Activated naive CD8-positive, alpha-beta T cell treated with anti-CD3 and anti-CD28 coated beads for 36 hours (primary cell): Measurements from ENCODE around the gene MYO7A. TPM values are rescaled to one million over a fixed set of nuclear protein-coding genes. Genes with fewer than 3 reads are reported as not detected.
"Not testable (repeated sequence)": the region's sequence is repeated elsewhere in the genome, so short reads cannot be mapped to it uniquely, and the experiment has no call there.

Experiments
- DNase-seq: peaks from one replicate; pipeline ENCODE4 v3.0.0; 2021
- H3K27ac Mint-ChIP-seq: one replicate; pipeline ENCODE4 v1.8.0; 2022; ENCODE audit warnings: mild to moderate bottlenecking, moderate library complexity, mixed read lengths
- H3K27me3 Mint-ChIP-seq: one replicate; pipeline ENCODE4 v1.8.0; 2022; ENCODE audit warnings: mild to moderate bottlenecking, mixed read lengths
- H3K36me3 Mint-ChIP-seq: one replicate; pipeline ENCODE4 v1.8.0; 2021; ENCODE audit warnings: mild to moderate bottlenecking, mixed read lengths
- H3K4me1 Mint-ChIP-seq: one replicate; pipeline ENCODE4 v1.8.0; 2021; ENCODE audit warnings: mixed read lengths
- H3K4me3 Mint-ChIP-seq: one replicate; pipeline ENCODE4 v1.8.0; 2022; ENCODE audit warnings: mild to moderate bottlenecking, moderate library complexity, mixed read lengths
- H3K9me3 Mint-ChIP-seq: one replicate; pipeline ENCODE4 v1.8.0; 2022; ENCODE audit warnings: mixed read lengths
- total RNA-seq, 2 experiments: library from RNA; stranded (reverse); gene quantifications; one replicate each; pipeline ENCODE4 v1.2.3, GENCODE V29; 2021

MYO7A gene
- total RNA-seq, 2 experiments from 2014 or later, result 0.06 to 0.16 TPM

GRCh38 chr11:77089004-77089545 lies 39.0 kb upstream of the MYO7A start:
- Mint-ChIP-seq H3K27ac (no peak overlapping the region), H3K27me3 (no peaks in the 10 kb centered on the region), H3K36me3 (no peaks in the 10 kb centered on the region), H3K9me3 (no peaks in the 10 kb centered on the region), H3K4me1 (peaks cover 8% of the 10 kb centered on the region), H3K4me3 (no peak overlapping the region)
- DNase-seq, result no peak

GRCh38 chr11:77090046-77090372 lies 38.0 kb upstream of the MYO7A start:
- H3K9me3 Mint-ChIP-seq, result no peaks in the 10 kb centered on the region
- no peak overlapping the region for H3K27ac Mint-ChIP-seq
- DNase-seq, result no peak
- H3K27me3 Mint-ChIP-seq, result no peaks in the 10 kb centered on the region
- H3K4me3 Mint-ChIP-seq, result no peak overlapping the region
- H3K36me3 Mint-ChIP-seq, result no peaks in the 10 kb centered on the region
- peaks cover 8% of the 10 kb centered on the region for H3K4me1 Mint-ChIP-seq

GRCh38 chr11:77090373-77091111 lies 37.5 kb upstream of the MYO7A start:
- Mint-ChIP-seq H3K4me1 (peaks cover 8% of the 10 kb centered on the region), H3K4me3 (no peak overlapping the region), H3K9me3 (no peaks in the 10 kb centered on the region), H3K27me3 (no peaks in the 10 kb centered on the region), H3K36me3 (no peaks in the 10 kb centered on the region), H3K27ac (no peak overlapping the region)
- DNase-seq, result no peak

GRCh38 chr11:77091146-77091940 lies 36.7 kb upstream of the MYO7A start:
- peak; percentile 81 for DNase-seq
- no peaks in the 10 kb centered on the region for H3K9me3 Mint-ChIP-seq
- H3K4me1 Mint-ChIP-seq, result peaks cover 8% of the 10 kb centered on the region
- H3K36me3 Mint-ChIP-seq, result no peaks in the 10 kb centered on the region
- no peaks in the 10 kb centered on the region for H3K27me3 Mint-ChIP-seq
- no peak overlapping the region for H3K4me3 Mint-ChIP-seq
- H3K27ac Mint-ChIP-seq, result no peak overlapping the region

- Mint-ChIP-seq H3K9me3 (no peaks in the 10 kb centered on the region), H3K4me3 (no peak overlapping the region), H3K27ac (no peak overlapping the region), H3K4me1 (peaks cover 8% of the 10 kb centered on the region), H3K27me3 (no peaks in the 10 kb centered on the region), H3K36me3 (no peaks in the 10 kb centered on the region)
- DNase-seq, result no peak
These were observed 35.7 kb upstream of the MYO7A start for GRCh38 chr11:77092382-77092781.

- H3K27ac Mint-ChIP-seq, result no peak overlapping the region
- no peak for DNase-seq
- H3K4me3 Mint-ChIP-seq, result no peak overlapping the region
- no peaks in the 10 kb centered on the region for H3K27me3 Mint-ChIP-seq
- H3K9me3 Mint-ChIP-seq, result no peaks in the 10 kb centered on the region
- peaks cover 8% of the 10 kb centered on the region for H3K4me1 Mint-ChIP-seq
- no peaks in the 10 kb centered on the region for H3K36me3 Mint-ChIP-seq
These were observed 34.8 kb upstream of the MYO7A start for GRCh38 chr11:77093056-77093891.

- Mint-ChIP-seq H3K36me3 (no peaks in the 10 kb centered on the region), H3K4me1 (peaks cover 8% of the 10 kb centered on the region), H3K4me3 (no peak overlapping the region), H3K27me3 (no peaks in the 10 kb centered on the region), H3K27ac (no peak overlapping the region), H3K9me3 (no peaks in the 10 kb centered on the region)
- DNase-seq, result no peak
These were observed 33.8 kb upstream of the MYO7A start for GRCh38 chr11:77093987-77094840.

- Mint-ChIP-seq H3K36me3 (no peaks in the 10 kb centered on the region), H3K4me3 (no peak overlapping the region)
- no peak for DNase-seq
These were observed 33.1 kb upstream of the MYO7A start for GRCh38 chr11:77094841-77095365.

GRCh38 chr11:77095551-77096490 lies 32.2 kb upstream of the MYO7A start:
- no peaks in the 10 kb centered on the region for H3K36me3 Mint-ChIP-seq
- no peaks in the 10 kb centered on the region for H3K27me3 Mint-ChIP-seq
- no peak overlapping the region for H3K27ac Mint-ChIP-seq
- H3K4me3 Mint-ChIP-seq, result no peak overlapping the region
- no peak for DNase-seq
- H3K9me3 Mint-ChIP-seq, result no peaks in the 10 kb centered on the region
- H3K4me1 Mint-ChIP-seq, result peaks cover 5% of the 10 kb centered on the region

More at GRCh38 chr11:77094841-77095365, 33.1 kb upstream of the MYO7A start:
- peaks cover 8% of the 10 kb centered on the region for H3K4me1 Mint-ChIP-seq
- no peaks in the 10 kb centered on the region for H3K9me3 Mint-ChIP-seq
- no peak overlapping the region for H3K27ac Mint-ChIP-seq
- H3K27me3 Mint-ChIP-seq, result no peaks in the 10 kb centered on the region

GRCh38 chr11:77096591-77097019 lies 31.4 kb upstream of the MYO7A start:
- DNase-seq, result no peak
- H3K36me3 Mint-ChIP-seq, result no peaks in the 10 kb centered on the region
- H3K27me3 Mint-ChIP-seq, result no peaks in the 10 kb centered on the region
- no peaks in the 10 kb centered on the region for H3K9me3 Mint-ChIP-seq
- no peak overlapping the region for H3K4me3 Mint-ChIP-seq
- H3K4me1 Mint-ChIP-seq, result no peaks in the 10 kb centered on the region
- H3K27ac Mint-ChIP-seq, result no peak overlapping the region

- not testable (repeated sequence) for DNase-seq, H3K9me3 Mint-ChIP-seq, H3K4me3 Mint-ChIP-seq, H3K36me3 Mint-ChIP-seq, H3K4me1 Mint-ChIP-seq, H3K27ac Mint-ChIP-seq, H3K27me3 Mint-ChIP-seq
These were observed 30.9 kb upstream of the MYO7A start for GRCh38 chr11:77097180-77097579.

GRCh38 chr11:77100166-77101042 lies 27.6 kb upstream of the MYO7A start:
- Mint-ChIP-seq H3K36me3 (no peaks in the 10 kb centered on the region), H3K4me3 (no peak overlapping the region), H3K27me3 (no peaks in the 10 kb centered on the region), H3K27ac (no peak overlapping the region), H3K9me3 (no peaks in the 10 kb centered on the region), H3K4me1 (no peaks in the 10 kb centered on the region)
- DNase-seq, result no peak
